Measurements from ENCODE around the gene ZSCAN10.
"Not testable (repeated sequence)": the region's sequence is repeated elsewhere in the genome, so short reads cannot be mapped to it uniquely, and the experiment has no call there.

ZSCAN10 gene

DNA sequence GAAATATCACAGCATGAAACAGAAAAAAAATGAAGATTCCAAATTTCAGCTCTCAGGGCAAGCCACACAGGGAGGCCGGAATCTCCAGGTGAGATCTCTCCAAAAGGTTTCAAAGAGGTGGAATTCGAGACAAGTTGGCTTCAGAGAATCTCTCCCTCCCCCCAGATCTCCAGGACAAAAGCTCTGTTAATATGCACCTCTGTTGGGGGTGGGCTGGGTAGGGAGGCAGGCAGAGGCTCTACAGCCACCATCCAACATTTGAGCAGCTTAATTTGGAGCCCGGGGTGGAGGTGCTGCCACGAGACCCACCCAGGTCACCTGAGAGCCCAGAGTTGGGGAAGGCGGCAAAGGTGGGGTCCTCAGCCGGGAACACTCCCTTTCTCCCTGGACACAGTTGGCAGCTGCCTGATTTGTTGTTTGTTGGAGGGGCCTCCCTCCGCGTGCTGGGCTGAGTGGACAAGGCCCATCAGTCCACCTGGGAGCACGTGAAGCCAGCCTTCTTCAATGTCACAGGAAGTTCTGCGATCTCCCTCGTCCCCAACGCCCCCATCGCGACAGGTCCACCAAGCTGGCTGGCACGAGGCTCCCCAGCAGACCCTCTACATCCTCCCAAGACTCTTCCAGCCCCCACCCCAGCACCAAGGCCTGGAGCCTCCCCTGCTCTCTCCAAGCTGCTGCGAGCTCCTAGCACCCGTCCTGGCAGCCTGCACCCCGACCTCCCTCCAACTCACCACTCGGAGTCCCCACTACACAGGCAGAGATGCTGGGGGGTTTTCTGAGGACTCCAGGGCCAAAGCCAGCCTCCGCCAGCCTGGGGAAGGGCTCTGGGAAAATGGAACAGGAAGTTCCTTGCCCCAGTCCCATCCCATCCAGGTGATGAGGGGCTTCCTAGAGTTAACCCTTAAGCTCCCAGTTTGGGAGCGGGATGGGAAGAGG, at the start of gene ZSCAN10:
TSS of gene ZSCAN10 (minus strand) at position 836 of the 936 bp plus-strand sequence. CDS start 6,357 bp downstream, outside the sequence.
- no peak for DNase-seq

DNA sequence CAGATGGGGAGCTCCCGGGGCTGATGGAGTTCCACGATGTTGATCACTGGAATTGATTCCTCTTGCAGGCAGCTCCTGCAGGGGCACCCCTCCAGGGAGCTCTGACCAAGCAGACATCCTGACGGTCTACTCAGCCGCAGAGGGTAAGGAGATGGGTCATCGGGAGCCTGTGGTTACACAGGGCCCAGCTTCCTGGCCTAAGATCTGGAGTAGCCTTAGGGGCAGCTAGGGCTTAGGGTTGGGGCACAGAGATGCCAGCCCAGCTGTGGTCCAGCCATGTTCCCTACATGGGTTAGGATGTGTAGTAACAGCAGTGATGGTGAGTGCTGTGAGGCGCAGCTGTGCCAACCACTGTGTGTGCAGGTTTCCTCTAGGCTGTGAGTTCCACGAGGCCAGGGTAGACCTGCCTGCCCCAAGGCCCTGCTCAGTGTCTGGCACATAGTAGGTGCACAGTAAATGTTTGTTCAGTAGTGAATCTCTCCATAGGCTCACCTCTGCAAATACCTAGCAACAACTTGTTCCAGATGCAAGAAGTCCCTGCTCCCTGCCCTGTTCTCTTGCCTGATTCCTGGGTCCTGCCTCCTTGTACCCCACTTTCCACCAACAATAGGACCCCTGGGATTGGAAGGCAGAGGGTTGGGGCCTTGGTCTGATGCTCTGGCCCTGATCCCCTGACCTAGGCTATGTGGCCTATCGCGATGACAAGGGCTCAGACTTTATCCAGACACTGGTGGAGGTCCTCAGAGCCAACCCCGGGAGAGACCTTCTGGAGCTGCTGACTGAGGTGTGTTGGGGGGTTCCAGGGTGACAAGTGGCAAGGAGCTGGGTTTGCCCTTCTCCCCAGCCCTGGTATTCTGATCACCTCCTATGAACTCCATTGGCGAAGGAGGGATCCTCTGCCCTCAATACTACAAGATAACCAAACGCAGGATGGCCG, 49.4 kb upstream of the ZSCAN10 start:
- DNase-seq: no peak

DNA sequence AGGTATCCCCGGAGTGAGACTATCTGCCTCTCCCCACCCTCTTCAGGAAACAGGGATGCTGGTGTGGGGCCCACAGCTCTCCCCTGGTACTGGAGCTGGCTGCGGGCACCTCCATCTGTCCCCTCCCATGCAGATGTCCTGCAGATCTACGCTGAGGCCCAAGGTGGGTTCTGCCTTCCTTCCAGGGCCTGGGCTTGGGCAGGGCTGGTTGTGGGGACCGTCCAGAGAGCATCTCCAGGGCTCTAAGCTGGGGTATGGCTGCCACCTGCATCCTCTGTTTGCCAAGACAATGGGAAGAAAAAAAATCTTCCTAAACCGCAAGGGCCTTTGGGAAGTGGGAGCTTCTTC, 48.6 kb upstream of the ZSCAN10 start:
- no peak for DNase-seq

DNA sequence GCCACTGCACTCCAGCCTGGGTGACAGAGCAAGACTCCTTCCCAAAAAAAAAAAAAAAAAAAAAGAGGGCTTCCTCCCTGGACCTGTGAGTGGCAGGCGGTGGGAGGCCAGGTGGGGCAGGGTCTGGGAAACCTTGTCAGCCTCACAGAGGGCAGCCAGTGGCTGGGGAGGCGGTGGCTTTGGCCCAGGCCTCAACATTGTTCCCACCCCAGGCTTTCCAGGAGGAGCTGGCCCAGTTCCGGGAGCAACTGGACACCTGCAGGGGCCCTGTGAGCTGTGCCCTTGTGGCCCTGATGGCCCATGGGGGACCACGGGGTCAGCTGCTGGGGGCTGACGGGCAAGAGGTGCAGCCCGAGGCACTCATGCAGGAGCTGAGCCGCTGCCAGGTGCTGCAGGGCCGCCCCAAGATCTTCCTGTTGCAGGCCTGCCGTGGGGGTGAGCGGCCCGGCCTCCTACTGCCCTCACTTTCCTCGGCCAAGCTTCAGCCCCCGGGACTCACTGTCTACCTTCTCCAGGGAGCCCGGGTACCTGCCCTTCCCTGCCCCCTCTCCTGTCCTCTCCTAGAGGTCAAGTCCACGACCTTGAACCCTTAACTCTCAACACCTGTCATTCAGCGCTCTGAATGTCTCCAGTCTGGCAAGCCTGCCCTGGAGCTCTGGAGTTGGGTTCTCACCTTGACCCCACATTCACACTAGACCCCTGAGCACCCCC, 48.1 kb upstream of the ZSCAN10 start:
- no peak for DNase-seq

DNA sequence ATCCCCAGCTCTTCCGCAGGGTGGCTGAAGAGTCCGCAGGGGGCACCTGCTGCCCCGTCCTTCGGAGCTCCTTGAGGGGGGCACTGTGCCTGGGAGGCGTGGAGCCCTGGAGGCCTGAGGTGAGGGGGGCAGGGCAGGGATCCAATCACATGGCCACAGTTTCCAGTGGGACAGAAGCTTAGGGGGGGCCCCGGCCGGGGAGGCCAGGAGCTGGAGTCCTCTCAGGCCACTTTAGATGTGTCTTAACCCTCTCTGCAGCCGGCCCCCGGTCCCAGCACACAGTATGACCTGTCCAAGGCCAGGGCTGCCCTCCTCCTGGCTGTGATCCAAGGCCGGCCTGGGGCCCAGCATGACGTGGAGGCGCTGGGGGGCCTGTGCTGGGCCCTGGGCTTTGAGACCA, 46.6 kb upstream of the ZSCAN10 start:
- DNase-seq: no peak

GRCh38 chr16:3145151-3145550, 46.1 kb upstream of the ZSCAN10 start:
- DNase-seq: no peak

DNA sequence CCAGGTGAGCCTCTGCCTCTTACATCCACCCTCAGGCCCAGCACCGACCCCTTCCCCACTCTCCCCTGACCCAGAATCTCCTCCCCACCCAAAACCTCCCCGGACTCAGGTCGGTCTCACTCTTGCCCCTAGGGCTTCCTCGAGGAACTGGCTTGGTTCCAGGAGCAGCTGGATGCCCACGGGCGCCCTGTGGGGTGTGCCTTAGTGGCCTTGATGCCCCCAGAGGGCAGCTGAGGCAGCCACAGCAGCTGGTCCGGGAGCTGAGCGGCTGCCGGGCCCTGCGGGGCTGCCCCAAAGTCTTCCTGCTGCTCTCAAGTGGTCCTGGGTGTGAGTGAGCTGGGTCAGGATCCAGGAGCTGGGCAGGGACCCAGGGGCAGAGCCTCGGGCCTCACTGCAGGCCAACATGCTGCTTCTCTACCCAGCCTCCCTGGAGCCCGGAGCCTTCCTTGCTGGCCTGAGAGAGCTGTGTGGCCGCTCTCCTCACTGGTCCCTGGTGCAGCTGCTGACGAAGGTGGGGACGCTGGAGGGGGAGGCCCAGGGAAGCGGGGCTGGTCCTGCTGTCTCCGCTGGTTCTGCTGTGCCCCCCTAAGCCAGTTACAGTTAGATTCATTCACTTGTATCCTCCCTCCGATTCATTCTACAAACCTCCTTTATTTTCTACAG, 45.4 kb upstream of the ZSCAN10 start:
- DNase-seq: no peak

DNA sequence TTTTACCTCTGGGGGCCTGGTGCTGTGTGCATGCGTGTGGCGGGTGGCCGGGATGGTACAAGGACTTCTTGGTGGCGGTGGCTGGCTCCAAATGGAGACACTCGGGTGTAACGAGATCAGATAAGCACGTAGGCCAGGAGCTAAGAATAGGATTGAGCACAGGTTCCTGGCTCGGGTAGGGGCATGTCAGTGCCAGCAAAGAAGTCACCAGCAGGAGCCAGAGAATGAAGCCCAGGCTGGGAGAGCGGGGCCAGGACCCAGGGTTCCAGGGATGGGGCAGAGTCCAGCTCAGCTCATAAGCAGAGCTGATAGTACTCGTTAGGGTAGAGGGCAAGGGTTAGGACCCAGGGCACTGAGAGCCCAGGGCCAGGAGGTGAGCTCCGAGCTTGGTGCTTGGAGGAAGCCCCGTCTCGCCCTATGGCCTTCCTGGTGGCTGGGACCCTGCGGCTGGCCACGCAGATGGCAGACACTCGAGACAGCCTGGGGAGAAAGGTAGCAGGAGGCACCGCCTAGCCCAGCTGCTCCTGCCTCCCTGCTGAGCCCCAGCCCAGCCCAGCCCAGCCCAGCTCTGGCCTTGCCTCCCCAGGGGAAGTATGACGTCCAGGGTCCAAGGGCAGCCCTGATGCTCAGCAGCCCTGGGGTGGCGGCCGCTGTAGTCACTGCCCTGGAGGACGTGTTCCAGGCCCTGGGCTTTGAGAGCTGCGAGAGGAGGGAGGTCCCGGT, 44.7 kb upstream of the ZSCAN10 start:
- no peak for DNase-seq

GRCh38 chr16:3143189-3143588, 44.1 kb upstream of the ZSCAN10 start:
- DNase-seq: no peak

DNA sequence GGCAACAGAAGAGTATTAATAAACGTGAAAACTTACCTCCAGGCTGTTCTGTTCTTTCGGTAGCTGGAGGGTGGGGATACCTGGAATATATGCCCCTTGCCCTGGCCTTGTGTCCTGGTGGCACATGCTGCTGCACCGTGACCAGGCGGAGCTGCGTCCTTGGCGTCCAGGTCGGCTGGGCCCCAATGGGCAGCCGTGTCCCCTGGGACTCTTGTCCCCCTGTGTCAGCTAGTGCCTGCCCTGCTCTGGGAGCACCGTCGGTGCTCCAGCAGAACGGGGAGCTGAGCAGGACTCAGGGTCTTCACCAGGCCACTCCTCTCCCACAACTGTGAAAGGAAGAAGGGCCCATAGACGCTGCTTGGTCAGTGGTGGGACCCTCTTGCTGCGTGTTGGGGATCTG, 43.7 kb upstream of the ZSCAN10 start:
- DNase-seq: no peak

DNA sequence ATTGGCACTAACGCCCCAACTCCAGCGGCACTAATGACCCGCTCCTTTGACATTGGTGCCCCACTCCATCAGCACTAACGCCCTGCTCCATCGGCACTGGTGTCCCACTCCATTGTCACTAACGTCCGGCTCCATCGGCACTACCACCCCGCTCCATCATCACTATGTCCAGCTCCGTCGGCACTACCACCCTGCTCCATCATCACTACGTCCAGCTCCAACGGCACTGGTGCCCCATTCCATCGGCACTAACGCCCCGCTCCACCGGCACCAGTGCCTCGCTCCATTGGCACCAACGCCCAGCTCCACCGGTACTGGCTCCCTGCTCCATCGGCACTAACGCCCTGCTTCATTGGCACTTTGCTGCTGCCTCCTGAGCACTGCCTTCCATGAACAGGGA, 43.2 kb upstream of the ZSCAN10 start:
- DNase-seq: no peak

GRCh38 chr16:3141781-3142311, 42.8 kb upstream of the ZSCAN10 start:
- no peak for DNase-seq

- no peak for DNase-seq
Observed at GRCh38 chr16:3140603-3141427, 41.7 kb upstream of the ZSCAN10 start.

DNA sequence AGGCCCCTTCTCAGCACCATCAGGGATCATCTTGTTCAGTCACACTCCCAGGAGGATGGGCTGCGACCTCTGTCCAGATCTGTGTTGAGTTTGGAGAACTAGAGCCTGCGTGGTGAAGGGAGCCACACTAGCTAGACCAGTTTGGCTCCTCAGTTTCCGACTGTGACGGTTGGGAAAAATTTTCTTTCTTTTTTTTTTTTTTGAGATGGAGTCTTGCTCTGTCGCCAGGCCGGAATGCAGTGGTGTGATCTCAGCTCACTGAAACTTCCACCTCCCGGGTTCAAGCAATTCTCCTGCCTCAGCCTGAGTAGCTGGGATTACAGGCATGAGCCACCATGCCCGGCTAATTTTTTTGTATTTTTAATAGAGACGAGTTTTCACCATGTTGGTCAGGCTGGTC, 40.5 kb upstream of the ZSCAN10 start:
- DNase-seq: not testable (repeated sequence)

DNA sequence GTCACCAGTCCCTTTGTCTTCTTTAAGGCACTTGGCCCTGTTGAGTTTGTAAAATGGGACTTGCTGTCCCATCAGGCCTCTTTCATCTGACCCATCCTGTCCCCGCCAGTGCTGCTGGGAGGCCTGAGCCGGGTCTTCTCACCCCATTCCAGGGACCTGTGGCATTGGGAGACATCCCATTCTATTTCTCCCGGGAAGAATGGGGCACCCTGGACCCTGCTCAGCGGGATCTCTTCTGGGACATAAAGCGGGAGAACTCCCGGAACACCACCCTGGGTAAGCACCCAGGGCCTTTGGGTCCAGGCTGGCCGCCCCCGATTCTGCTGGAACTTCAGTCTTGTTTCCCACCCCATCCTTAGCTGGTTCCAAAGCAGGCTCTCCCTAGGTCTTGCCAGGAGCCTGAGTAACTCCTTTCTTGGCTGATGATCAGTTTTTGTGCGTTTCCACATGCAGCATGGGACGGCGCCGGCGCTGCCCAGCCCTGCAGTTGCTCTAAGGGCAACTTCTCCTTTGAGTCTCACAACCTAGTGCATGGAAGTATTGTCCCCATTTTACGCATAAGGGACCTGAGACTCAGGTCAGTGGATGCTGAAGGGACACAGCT, 39.8 kb upstream of the ZSCAN10 start:
- DNase-seq: no peak

DNA sequence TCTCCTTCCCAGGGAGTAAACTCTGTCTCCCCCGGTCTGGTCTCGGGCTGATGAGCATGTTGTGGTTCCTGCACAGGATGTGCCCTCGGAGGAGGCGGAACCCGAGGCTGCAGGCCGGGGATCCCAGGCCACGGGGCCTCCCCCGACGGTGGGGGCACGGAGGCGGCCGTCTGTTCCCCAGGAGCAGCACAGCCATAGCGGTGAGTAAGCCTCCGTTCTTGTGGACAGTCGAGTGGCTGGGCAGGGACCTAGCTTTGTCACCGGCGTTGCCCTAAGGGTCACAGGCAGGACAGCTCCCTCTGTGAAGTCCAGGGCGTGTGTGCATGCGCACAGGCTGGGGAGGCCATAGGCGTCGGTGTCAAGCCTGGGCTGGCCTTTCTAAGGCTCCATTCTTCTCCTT, 39.2 kb upstream of the ZSCAN10 start:
- no peak for DNase-seq

DNA sequence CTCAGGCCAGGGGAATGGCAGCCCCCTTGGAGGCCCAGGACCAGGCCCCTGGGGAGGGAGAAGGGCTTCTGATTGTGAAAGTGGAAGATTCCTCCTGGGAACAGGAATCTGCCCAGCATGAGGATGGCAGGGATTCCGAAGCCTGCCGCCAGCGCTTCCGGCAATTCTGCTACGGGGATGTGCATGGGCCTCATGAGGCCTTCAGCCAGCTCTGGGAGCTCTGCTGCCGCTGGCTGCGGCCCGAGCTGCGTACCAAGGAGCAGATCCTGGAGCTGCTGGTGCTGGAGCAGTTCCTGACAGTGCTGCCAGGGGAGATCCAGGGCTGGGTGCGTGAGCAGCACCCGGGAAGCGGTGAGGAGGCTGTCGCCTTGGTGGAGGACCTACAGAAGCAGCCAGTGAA, 38.2 kb upstream of the ZSCAN10 start:
- no peak for DNase-seq

GRCh38 chr16:3135126-3135715, 36.1 kb upstream of the ZSCAN10 start:
- no peak for DNase-seq

GRCh38 chr16:3134338-3135125, 35.4 kb upstream of the ZSCAN10 start, which contains the start of gene ZNF213:
ZNF213 (plus strand) TSS chr16:3135029; CDS start chr16:3137281, 2,252 bp downstream.
- peak; percentile 96 to 98 (median 98) for DNase-seq

All from suppressor macrophage treated with lipopolysaccharide for 1 hour (primary cell).